Measurements from ENCODE around the gene DPH6.

GRCh38 chr15:35481064-35481463 lies 64.9 kb downstream of the DPH6 start:
- TF ChIP-seq CTCF (IDR thresholded peaks at IDR 0.05) (no peak), ZFX (IDR thresholded peaks at IDR 0.05; ENCODE audit: borderline replicate concordance) (no peak)

Data from 22Rv1 (cell line).